Keratinocyte (primary cell): ENCODE data around the gene SLC13A1.

Experiments used
- EZH2 ChIP-seq: IDR thresholded peaks from one replicate; pipeline ENCODE4 v1.6.1; 2012; ENCODE audit warnings: inconsistent platforms, mild to moderate bottlenecking, low read length, moderate library complexity
- TF ChIP-seq, protein P1 (sequence below), 3 experiments: IDR thresholded peaks in 1 of 3; conservative IDR thresholded peaks in 1 of 3; optimal IDR thresholded peaks in 1 of 3; 2 replicates in 2 of 3; 3 replicates in 1 of 3; pipeline versions ENCODE3 to v1.5.1; 2011; ENCODE audit warnings: low read length in 3 of 3, mild to moderate bottlenecking in 3 of 3, moderate library complexity in 2 of 3, control low read depth in 1 of 3, inconsistent platforms in 1 of 3; ENCODE audit not compliant: insufficient read depth in 2 of 3; ENCODE audit errors: extremely low read depth in 1 of 3

DNA sequence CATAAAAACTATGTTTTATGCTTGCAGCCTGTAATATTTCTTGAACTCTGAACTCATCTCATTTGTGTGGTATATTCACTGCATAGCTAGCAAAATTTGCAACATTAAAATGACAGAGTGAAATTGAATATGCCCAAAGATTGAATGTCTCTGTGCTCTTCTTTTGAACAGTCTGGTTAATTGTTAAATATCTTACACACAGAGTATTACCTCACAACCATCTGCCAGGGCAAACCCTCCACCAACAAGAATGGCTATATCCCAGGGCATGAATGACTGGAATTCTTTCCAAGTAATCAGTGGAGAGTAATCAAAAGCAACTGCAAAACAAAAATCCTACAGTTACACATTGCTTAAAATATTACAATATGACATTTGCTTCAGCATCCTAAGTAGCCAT is 76.9 kb downstream of the SLC13A1 start:
- TF ChIP-seq, protein P1, sequence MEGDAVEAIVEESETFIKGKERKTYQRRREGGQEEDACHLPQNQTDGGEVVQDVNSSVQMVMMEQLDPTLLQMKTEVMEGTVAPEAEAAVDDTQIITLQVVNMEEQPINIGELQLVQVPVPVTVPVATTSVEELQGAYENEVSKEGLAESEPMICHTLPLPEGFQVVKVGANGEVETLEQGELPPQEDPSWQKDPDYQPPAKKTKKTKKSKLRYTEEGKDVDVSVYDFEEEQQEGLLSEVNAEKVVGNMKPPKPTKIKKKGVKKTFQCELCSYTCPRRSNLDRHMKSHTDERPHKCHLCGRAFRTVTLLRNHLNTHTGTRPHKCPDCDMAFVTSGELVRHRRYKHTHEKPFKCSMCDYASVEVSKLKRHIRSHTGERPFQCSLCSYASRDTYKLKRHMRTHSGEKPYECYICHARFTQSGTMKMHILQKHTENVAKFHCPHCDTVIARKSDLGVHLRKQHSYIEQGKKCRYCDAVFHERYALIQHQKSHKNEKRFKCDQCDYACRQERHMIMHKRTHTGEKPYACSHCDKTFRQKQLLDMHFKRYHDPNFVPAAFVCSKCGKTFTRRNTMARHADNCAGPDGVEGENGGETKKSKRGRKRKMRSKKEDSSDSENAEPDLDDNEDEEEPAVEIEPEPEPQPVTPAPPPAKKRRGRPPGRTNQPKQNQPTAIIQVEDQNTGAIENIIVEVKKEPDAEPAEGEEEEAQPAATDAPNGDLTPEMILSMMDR (optimal IDR thresholded peaks at IDR 0.05 in 1 of 3, IDR thresholded peaks at IDR 0.05 in 1 of 3, conservative IDR thresholded peaks at IDR 0.05 in 1 of 3; ENCODE audit: extremely low read depth in 1 of 3, insufficient read depth in 2 of 3, low read length in 3 of 3): no peak
- no peak for TF ChIP-seq EZH2
